Measurements from ENCODE around the gene CENPT. TPM values are rescaled to one million over a fixed set of nuclear protein-coding genes. Genes with fewer than 3 reads are reported as not detected.

The CENPT gene
- total and polyA plus RNA-seq, 2 experiments from 2014 or later: 61.8 to 65.2 TPM

GRCh38 chr16:67873435-67874370, 26.2 kb upstream of the CENPT start:
- peak overlapping the region; percentile 37 for H3K27ac ChIP-seq
- H3K27me3 ChIP-seq: no peaks in the 10 kb centered on the region
- H3K4me3 ChIP-seq: peak overlapping the region; percentile 82
- peaks cover 4% of the 10 kb centered on the region for H3K4me1 ChIP-seq (ENCODE audit: low read depth)
- TF ChIP-seq CTCF (IDR thresholded peaks at IDR 0.05; ENCODE audit: low read depth, low read length): no peak
- H3K36me3 ChIP-seq: peaks cover 38% of the 10 kb centered on the region
- H3K9me3 ChIP-seq (ENCODE audit: low read depth): no peaks in the 10 kb centered on the region
- DNase-seq (ENCODE audit: low read depth in 1 of 2, low spot score in 1 of 2): peak in 1 of 2 donors; percentile 43

GRCh38 chr16:67872631-67873434, 25.3 kb upstream of the CENPT start, which contains the start of gene EDC4:
Gene EDC4, plus strand, starts transcription at chr16:67873052. Its CDS starts 210 bp downstream, at chr16:67873262.
- H3K27me3 ChIP-seq: no peaks in the 10 kb centered on the region
- peak within 1 kb of the TSS; percentile 82 for H3K4me3 ChIP-seq
- TF ChIP-seq CTCF (IDR thresholded peaks at IDR 0.05; ENCODE audit: low read depth, low read length): no peak
- H3K27ac ChIP-seq: peak within 1 kb of the TSS; percentile 37
- DNase-seq (ENCODE audit: low read depth in 1 of 2, low spot score in 1 of 2): peak; percentile 75 to 84
- H3K4me1 ChIP-seq (ENCODE audit: low read depth): peaks cover 4% of the 10 kb centered on the region
- H3K9me3 ChIP-seq (ENCODE audit: low read depth): no peaks in the 10 kb centered on the region
- H3K36me3 ChIP-seq: peaks cover 36% of the 10 kb centered on the region

- DNase-seq (ENCODE audit: low read depth in 1 of 2, low spot score in 1 of 2): no peak
- H3K4me1 ChIP-seq (ENCODE audit: low read depth): peaks cover 4% of the 10 kb centered on the region
- H3K27me3 ChIP-seq: no peaks in the 10 kb centered on the region
- H3K4me3 ChIP-seq: no peak overlapping the region
- H3K9me3 ChIP-seq (ENCODE audit: low read depth): no peaks in the 10 kb centered on the region
- TF ChIP-seq CTCF (IDR thresholded peaks at IDR 0.05; ENCODE audit: low read depth, low read length): no peak
- H3K27ac ChIP-seq: no peak overlapping the region
- peaks cover 33% of the 10 kb centered on the region for H3K36me3 ChIP-seq
Observed at GRCh38 chr16:67872131-67872630, 24.7 kb upstream of the CENPT start.

- TF ChIP-seq CTCF (IDR thresholded peaks at IDR 0.05; ENCODE audit: low read depth, low read length): no peak
- peaks cover 4% of the 10 kb centered on the region for H3K4me1 ChIP-seq (ENCODE audit: low read depth)
- H3K9me3 ChIP-seq (ENCODE audit: low read depth): no peaks in the 10 kb centered on the region
- H3K36me3 ChIP-seq: peaks cover 31% of the 10 kb centered on the region
- no peak overlapping the region for H3K4me3 ChIP-seq
- no peak for DNase-seq (ENCODE audit: low read depth in 1 of 2, low spot score in 1 of 2)
- H3K27me3 ChIP-seq: no peaks in the 10 kb centered on the region
- H3K27ac ChIP-seq: no peak overlapping the region
Observed at GRCh38 chr16:67871256-67871655, 23.8 kb upstream of the CENPT start.

- TF ChIP-seq CTCF (IDR thresholded peaks at IDR 0.05; ENCODE audit: low read depth, low read length): no peak
- no peak overlapping the region for H3K27ac ChIP-seq
- peaks cover 31% of the 10 kb centered on the region for H3K36me3 ChIP-seq
- H3K4me1 ChIP-seq (ENCODE audit: low read depth): peaks cover 4% of the 10 kb centered on the region
- DNase-seq (ENCODE audit: low read depth in 1 of 2, low spot score in 1 of 2): no peak
- H3K9me3 ChIP-seq (ENCODE audit: low read depth): no peaks in the 10 kb centered on the region
- H3K4me3 ChIP-seq: no peak overlapping the region
- no peaks in the 10 kb centered on the region for H3K27me3 ChIP-seq
Observed at GRCh38 chr16:67869653-67870052, 22.2 kb upstream of the CENPT start.

Measured in cardiac muscle cell (in vitro differentiated cells and primary cell).